ENCODE data around the gene HOXB6.

The HOXB6 gene

GRCh38 chr17:48604770-48605329 is at the start of gene HOXB6:
HOXB6 (minus strand) TSS chr17:48604986; CDS start chr17:48598150, 6,836 bp downstream.
- DNase-seq, result no peak

DNA sequence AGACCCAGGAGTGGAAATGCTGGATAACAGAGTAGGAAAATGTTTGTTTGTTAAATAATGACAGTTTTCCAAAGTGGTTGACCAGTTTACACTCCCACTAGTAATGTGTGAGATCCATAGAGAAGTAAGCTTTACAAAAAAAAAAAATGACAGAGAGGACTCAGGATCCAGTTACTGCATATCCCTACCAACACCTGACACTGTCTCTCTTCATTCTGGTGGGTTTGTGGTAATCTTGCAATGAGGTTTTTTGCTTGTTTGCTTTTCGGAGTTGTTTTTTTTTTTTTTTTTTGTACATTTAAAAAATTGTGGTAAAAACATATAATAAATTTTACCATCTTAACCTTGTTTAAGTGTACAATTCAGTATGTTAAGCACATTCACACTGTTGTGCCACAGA is 45.0 kb upstream of the HOXB6 start:
- no peak for DNase-seq

GRCh38 chr17:48647963-48648245 is 43.1 kb upstream of the HOXB6 start:
- no peak for DNase-seq

DNA sequence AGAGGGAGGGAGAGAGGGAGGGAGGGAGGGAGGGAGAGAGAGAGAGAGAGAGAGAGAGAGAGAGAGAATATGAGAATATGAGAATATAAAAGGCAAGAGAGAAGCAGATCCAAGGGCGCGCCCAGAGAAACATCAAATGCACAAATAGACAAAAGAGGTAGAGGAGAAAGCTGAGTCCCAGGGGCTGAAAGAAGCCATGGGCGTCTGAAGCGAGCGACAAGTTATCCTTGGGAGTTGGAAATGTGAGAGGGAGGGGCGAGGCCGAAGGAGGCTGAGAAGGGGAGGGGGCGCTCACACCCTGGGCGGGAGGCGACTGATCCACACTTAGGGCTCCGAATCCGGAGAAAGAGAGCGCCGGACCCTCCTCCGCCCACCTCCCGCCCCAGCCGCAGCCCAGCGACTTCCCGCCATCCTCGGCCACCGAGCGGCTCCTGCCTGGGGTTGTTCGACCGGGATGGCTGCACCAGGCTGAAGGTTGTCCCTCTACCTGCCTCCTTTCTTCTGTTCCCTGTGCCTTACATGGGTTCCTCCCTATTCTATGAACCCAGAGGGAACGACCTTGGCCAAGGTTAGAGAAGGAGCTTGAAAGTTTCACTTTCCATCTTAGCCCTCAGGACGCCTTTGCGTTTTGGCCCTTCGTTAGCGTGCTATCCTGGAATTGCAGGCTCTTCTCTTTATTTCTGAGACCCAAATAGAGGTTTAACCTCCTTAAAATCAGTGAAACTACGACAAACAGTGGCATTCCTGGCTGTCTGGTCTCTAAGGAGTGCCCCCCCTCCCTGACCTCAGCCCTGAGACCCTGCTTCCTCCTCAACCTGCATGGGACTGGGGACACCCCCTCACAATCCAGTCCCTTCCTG is 42.5 kb upstream of the HOXB6 start:
- DNase-seq, result no peak

DNA sequence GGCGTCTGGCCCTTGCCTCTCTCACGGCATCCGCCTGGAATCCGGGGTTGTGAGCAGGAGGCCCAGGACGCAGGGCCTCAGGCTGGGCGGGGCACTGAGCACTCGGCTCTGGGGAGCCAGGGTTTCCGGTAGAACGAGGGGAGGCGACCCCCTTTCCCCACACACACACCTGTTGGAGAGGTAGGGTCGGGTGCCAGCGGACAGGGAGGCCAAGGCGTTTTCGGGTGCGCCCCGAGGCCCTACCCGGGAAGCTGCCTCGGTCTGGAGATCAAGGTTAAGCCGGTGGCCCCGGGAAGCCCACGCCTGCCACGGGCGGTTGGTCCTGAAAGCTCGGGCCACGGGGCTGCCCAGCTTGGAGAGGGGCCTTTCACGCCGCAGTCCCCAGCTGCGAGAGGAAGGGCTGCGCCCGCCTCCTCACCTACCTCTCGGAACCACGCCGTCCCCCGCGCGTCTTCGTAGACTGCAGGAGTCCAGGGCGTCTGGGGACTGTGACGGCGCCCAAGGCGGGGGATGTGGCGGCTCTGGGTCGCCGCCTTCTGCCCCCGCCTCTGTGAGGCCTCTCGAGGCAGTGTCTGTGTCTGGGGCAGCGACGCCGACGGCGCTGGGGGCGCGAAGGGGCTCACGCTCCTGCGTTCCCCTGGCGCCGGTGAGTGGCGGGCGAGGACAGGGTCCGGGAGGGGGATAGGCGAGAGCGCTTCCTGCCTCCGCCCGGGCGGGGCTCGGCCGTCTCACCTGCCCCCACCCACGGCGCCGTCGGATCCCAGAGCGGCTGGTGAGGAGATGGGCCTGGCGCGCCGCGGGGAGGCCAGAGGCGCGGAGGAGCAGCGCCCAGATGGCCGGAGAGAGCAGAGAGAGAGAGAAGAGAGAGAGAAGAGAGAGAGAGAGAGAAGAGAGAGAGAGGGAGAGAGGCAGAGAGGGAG is 41.7 kb upstream of the HOXB6 start:
- DNase-seq, result peak; percentile 26

DNA sequence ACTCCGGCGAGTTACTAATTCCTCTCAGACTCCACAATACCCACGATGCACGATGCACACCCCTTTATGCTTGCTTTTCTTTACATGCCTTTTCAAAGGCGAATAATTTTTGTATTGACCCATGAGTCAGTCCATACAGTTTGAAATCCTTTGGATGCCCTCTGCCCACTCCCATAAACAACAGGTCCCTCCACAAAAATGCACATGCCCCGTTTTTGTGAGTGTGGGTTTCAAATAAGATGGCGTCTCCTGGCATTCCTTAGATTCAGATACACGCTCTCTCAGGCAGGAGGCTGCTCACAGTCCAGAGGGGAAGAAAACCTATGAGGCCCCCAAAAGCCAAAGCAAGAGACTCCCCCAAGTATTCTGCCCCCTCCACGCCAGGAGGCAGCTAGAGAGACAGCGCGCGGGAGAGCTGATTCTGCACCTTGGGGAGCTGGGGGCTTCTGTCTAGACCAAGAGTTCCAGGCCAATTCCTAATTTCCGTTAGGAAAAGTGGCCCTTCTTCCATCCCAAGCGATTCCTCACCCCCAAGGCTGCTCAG is 40.9 kb upstream of the HOXB6 start:
- DNase-seq, result no peak

GRCh38 chr17:48644910-48645557 is 40.2 kb upstream of the HOXB6 start:
- DNase-seq, result no peak

DNA sequence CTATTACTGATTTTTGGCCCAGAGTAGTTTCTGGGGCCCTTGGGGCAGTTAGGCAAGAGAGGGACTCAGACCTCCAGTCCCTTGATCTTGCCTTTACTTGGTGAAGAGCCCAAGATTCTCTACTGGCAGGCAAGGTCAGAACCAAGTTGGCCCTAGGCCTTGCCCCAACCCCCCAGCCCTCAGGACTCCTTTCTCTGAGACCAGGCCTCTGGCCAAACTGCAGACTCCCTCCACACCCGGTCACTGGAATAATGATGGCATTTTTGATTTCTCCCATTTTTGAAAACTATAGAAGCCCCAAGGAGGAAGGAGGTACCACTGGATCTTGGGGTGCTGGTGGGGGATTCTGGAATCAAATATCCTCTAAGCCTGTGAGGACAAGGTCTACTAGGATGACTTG is 39.4 kb upstream of the HOXB6 start:
- no peak for DNase-seq

GRCh38 chr17:48643697-48644012 is 38.9 kb upstream of the HOXB6 start:
- DNase-seq, result no peak

- no peak for DNase-seq
Measured at GRCh38 chr17:48642843-48643696, 38.3 kb upstream of the HOXB6 start.

DNA sequence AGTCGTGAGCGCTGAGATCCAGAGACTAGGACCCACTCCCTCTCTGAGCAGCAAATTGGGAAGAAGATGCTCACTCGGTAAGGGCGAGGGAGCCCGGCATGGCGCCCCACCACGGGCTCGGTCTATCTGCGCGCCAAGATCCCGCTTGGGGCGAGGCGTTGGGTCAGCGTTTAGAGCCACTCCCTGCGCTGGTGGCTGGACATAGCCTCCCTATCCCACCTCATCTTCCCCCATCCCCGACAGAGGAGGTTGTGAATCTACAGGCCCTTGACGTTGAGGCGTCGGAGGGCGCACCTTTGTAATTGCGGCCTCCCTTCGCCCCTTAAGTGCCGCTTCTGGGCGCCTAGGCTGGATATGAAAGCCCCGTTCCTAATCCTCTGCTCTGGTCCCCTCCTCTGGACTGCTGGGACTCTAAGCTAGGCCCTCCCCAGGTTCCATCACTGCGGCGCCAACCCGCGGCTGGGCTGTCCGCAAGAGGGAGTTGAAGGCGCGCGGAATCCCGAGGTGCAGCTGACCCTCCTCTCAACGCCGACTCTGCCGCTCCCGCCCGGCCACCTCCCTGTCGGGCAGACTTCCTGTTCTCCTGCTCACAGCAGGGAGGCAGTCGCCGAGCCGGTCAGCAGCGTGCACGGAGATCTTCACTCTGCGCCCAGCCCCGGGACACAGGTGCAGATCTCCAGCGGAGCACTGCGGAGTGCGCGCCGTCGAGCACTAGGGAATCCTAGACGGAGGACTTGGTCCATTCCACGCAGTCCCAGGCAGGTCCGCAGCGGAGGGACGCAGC is 37.5 kb upstream of the HOXB6 start:
- DNase-seq, result no peak

- DNase-seq, result no peak
Measured at GRCh38 chr17:48641541-48642058, 36.8 kb upstream of the HOXB6 start.

DNA sequence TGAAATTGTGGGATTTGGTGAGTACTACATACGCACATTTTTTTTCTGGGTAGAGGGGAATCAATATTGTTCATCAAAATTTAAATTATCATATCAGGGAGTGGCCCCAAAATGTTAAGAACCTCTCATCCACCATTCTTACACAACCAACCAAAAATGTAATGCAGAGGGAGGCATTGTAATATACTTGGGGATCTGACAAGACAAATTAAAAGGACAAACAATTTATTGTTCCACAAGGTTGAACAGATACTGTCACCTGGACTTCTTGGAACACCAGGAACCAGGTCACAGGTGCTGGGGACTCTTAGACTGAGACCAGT is 36.0 kb upstream of the HOXB6 start:
- no peak for DNase-seq

GRCh38 chr17:48639982-48640857 is 35.4 kb upstream of the HOXB6 start:
- DNase-seq, result no peak

- DNase-seq, result no peak
Measured at GRCh38 chr17:48639136-48639535, 34.4 kb upstream of the HOXB6 start.

- DNase-seq, result no peak
Measured at GRCh38 chr17:48637323-48638260, 32.8 kb upstream of the HOXB6 start.

GRCh38 chr17:48636177-48637018 is 31.6 kb upstream of the HOXB6 start:
- peak; percentile 49 for DNase-seq

All from stimulated activated naive CD4-positive, alpha-beta T cell treated with Interleukin-2 at 50 U/mL for 16 hours (primary cell).